IMR-90 (cell line): ENCODE results near the gene COL4A2. TPM values are rescaled to one million over a fixed set of nuclear protein-coding genes. Genes with fewer than 3 reads are reported as not detected.

Experiments
- ATAC-seq: fragments of 200-7000 bp; cut with Tn5 transposase; 2 replicates; pipeline ENCODE4 v1.9.1; 2020; ENCODE audit warnings: low read depth, mild to moderate bottlenecking, moderate library complexity
- BruUV-seq: library from RNA; stranded (reverse); fragments of 400-500 nt; replicated peaks from 2 replicates; lab custom pipeline; 2021; lab: Mats Ljungman, UMichigan
- CTCF ChIA-PET: fragments of 300-600 bp; formaldehyde crosslinking; extraction: SDS; loops from one replicate; lab custom pipeline; 2021; ENCODE audit warnings: antibody characterized with exemption; lab: Yijun Ruan, JAX
- POLR2A ChIA-PET: fragments of 300-600 bp; sonication (Branson Sonifier 250); formaldehyde crosslinking; loops from one replicate; lab custom pipeline; 2022; ENCODE audit warnings: antibody characterized with exemption; ENCODE audit not compliant: unreplicated experiment; lab: Charles Lee
- DNase-seq: peaks from one replicate; pipeline ENCODE4 v3.0.0; 2013
- H2AFZ ChIP-seq: replicated peaks from 2 replicates; pipeline ENCODE3; 2013; ENCODE audit warnings: low read length, mild to moderate bottlenecking; ENCODE audit not compliant: poor library complexity
- H2AK5ac ChIP-seq: 2 replicates; pipeline ENCODE4 v1.6.1; 2013; ENCODE audit warnings: low read depth, low read length, inconsistent platforms
- H2AK9ac ChIP-seq: replicated peaks from 2 replicates; pipeline ENCODE3; 2013; ENCODE audit warnings: mild to moderate bottlenecking, low read depth, low read length, moderate library complexity; ENCODE audit not compliant: poor library complexity
- H2BK120ac ChIP-seq: 2 replicates; pipeline ENCODE4 v1.6.1; 2013; ENCODE audit warnings: low read depth, low read length, inconsistent platforms
- H2BK15ac ChIP-seq: 3 replicates; pipeline ENCODE4 v1.6.1; 2013; ENCODE audit warnings: low read depth, low read length, inconsistent platforms
- H2BK20ac ChIP-seq: 2 replicates; pipeline ENCODE4 v1.6.1; 2013; ENCODE audit warnings: low read depth, mild to moderate bottlenecking, inconsistent platforms, low read length, moderate library complexity
- H2BK5ac ChIP-seq: 2 replicates; pipeline ENCODE4 v1.6.1; 2013; ENCODE audit warnings: mild to moderate bottlenecking, low read depth, low read length, inconsistent platforms; ENCODE audit not compliant: poor library complexity, severe bottlenecking
- H3K14ac ChIP-seq: replicated peaks from 2 replicates; pipeline ENCODE4 v1.6.1; 2013; ENCODE audit warnings: low read depth, low read length, inconsistent platforms
- H3K18ac ChIP-seq: 2 replicates; pipeline ENCODE4 v1.6.1; 2013; ENCODE audit warnings: low read depth, low read length, control low read depth
- H3K23ac ChIP-seq: 2 replicates; pipeline ENCODE4 v1.6.1; 2013; ENCODE audit warnings: low read depth, low read length, inconsistent platforms
- H3K27ac ChIP-seq: 2 replicates; pipeline ENCODE4 v1.5.1; 2013; ENCODE audit warnings: mild to moderate bottlenecking, control low read depth, low read length; ENCODE audit not compliant: insufficient read depth
- H3K27me3 ChIP-seq: 2 replicates; pipeline ENCODE4 v1.6.1; 2013; ENCODE audit warnings: low read length; ENCODE audit not compliant: control insufficient read depth, insufficient read depth
- H3K36me3 ChIP-seq: 2 replicates; pipeline ENCODE4 v1.6.1; 2013; ENCODE audit warnings: low read length, mixed read lengths; ENCODE audit not compliant: control insufficient read depth, insufficient read depth
- H3K4ac ChIP-seq: 2 replicates; pipeline ENCODE4 v1.6.1; 2013; ENCODE audit warnings: low read depth, low read length, inconsistent platforms
- H3K4me1 ChIP-seq: 2 replicates; pipeline ENCODE4 v1.6.1; 2013; ENCODE audit warnings: low read length, mixed read lengths; ENCODE audit not compliant: control insufficient read depth, insufficient read depth
- H3K4me2 ChIP-seq: 2 replicates; pipeline ENCODE4 v1.6.1; 2013; ENCODE audit warnings: low read depth, mild to moderate bottlenecking, control low read depth, low read length, moderate library complexity
- H3K4me3 ChIP-seq: 2 replicates; pipeline ENCODE4 v1.5.1; 2013; ENCODE audit warnings: low read depth, mild to moderate bottlenecking, control low read depth, low read length, moderate library complexity; ENCODE audit not compliant: insufficient read depth
- H3K56ac ChIP-seq: 2 replicates; pipeline ENCODE4 v1.6.1; 2013; ENCODE audit warnings: low read length, inconsistent platforms; ENCODE audit not compliant: insufficient read depth; ENCODE audit errors: extremely low read depth
- H3K79me1 ChIP-seq, 2 experiments: 2 replicates each; pipeline ENCODE4 v1.6.1; 2013; ENCODE audit warnings: low read length in 2 of 2, inconsistent platforms in 1 of 2, low read depth in 1 of 2
- H3K9ac ChIP-seq: 2 replicates; pipeline ENCODE4 v1.6.1; 2013; ENCODE audit warnings: low read depth, low read length, control low read depth
- H3K9me1 ChIP-seq: 2 replicates; pipeline ENCODE4 v1.6.1; 2013; ENCODE audit warnings: low read length, inconsistent platforms; ENCODE audit not compliant: insufficient read depth
- H3K9me3 ChIP-seq: 2 replicates; pipeline ENCODE4 v1.6.1; 2013; ENCODE audit warnings: low read length; ENCODE audit not compliant: control insufficient read depth, insufficient read depth
- H4K20me1 ChIP-seq: 2 replicates; pipeline ENCODE4 v1.6.1; 2013; ENCODE audit warnings: low read length, inconsistent platforms; ENCODE audit not compliant: insufficient read depth
- H4K5ac ChIP-seq: 2 replicates; pipeline ENCODE4 v1.6.1; 2013; ENCODE audit warnings: mild to moderate bottlenecking, low read depth, low read length, control low read depth
- H4K8ac ChIP-seq, 2 experiments: 2 replicates each; pipeline ENCODE4 v1.6.1; 2013; ENCODE audit warnings: low read depth in 2 of 2, low read length in 2 of 2, control low read depth in 1 of 2, inconsistent platforms in 1 of 2
- H4K91ac ChIP-seq: 2 replicates; pipeline ENCODE4 v1.6.1; 2013; ENCODE audit warnings: low read depth, low read length, inconsistent platforms; ENCODE audit not compliant: insufficient read depth
- CEBPB ChIP-seq: IDR thresholded peaks from 2 replicates; pipeline ENCODE4 v1.6.1; 2012; ENCODE audit warnings: low read depth, low read length, improper control_type of control experiment
- RAD21 ChIP-seq: IDR thresholded peaks from 2 replicates; pipeline ENCODE4 v1.6.1; 2012; ENCODE audit warnings: low read length, improper control_type of control experiment
- WGBS, 2 experiments: methylation state at CpG; one replicate each; pipeline versions ENCODE4 v1.1.5 to v1.1.7; 2013; ENCODE audit warnings: missing lambda C conversion rate in 2 of 2; ENCODE audit not compliant: insufficient read length in 1 of 2; ENCODE audit errors: extremely low coverage in 2 of 2; 5-methylcytosine and 5-hydroxymethylcytosine counted together
- dilution Hi-C: fragments of 300-500 bp; cut with HindIII; formaldehyde crosslinking; loops from one replicate; pipeline ENCODE4 v1.14.3; 2018; ENCODE audit warnings: low sequenced_read_pairs; ENCODE audit not compliant: unreplicated experiment
- in situ Hi-C: fragments of 300-500 bp; cut with MboI; formaldehyde crosslinking; loops from 3 replicates; pipeline ENCODE4 v1.14.3; 2019; ENCODE audit warnings: low sequenced_read_pairs, inconsistent platforms, mixed read lengths
- intact Hi-C: fragments of 100-400 bp; cut with micrococcal nuclease; formaldehyde crosslinking; loops from 2 replicates; pipeline ENCODE4 v1.10.0; 2022
- polyA plus RNA-seq, 3 experiments: library from polyadenylated mRNA; depleted of rRNA; stranded (reverse); fragments of >200 nt; gene quantifications; 2 replicates each; pipeline ENCODE4 v1.2.3, GENCODE V29; 2012; ENCODE audit warnings: low replicate concordance in 1 of 3
- total RNA-seq: library from RNA; depleted of rRNA; stranded (reverse); fragments of >200 nt; gene quantifications from 2 replicates; pipeline ENCODE4 v1.2.3, GENCODE V29; 2012

Gene COL4A2
- total and polyA plus RNA-seq, 2 of the 4 experiments (the other 2 are of a cell fraction): 90.7 to 457 TPM

GRCh38 chr13:110306340-110306959 lies 634 bp upstream of the COL4A2 start:
- BruUV-seq: no TSS peak
- peaks cover 74% of the 10 kb centered on the region for H4K20me1 ChIP-seq
- no peak overlapping the region for H2BK15ac ChIP-seq
- H3K79me1 ChIP-seq: peaks cover 4 to 64% of the 10 kb centered on the region in 2 experiments; a peak in 2 of 4 replicates
- H3K9me3 ChIP-seq: no peaks in the 10 kb centered on the region
- peak overlapping the region; percentile 82 for H2AFZ ChIP-seq
- peak overlapping the region; percentile 59 for H4K91ac ChIP-seq
- intact Hi-C loops (loop anchor here (2.0 kb wide), 1 partner anchor 34 kb away; no protein-coding TSS in a partner anchor), dilution Hi-C loops (no loop called here), in situ Hi-C loops (no loop called here)
- DNase-seq (no peak), ATAC-seq (no peak)
- H3K4me3 ChIP-seq: peak overlapping the region; percentile 84
- ChIA-PET CTCF (interaction anchor here (1.3 to 2.6 kb wide), 2 partner anchors 16 to 59 kb away, joined by 5 to 6 read pairs; no protein-coding TSS in a partner anchor), POLR2A (interaction anchor here (0.6 to 1.6 kb wide), 12 partner anchors 17 to 104 kb away, joined by 3 to 9 read pairs (median 4); no protein-coding TSS in a partner anchor)
- H2BK20ac ChIP-seq: no peak overlapping the region
- H3K4ac ChIP-seq: peak overlapping the region; percentile 82
- peak overlapping the region; percentile 78 for H3K27ac ChIP-seq
- peak overlapping the region; percentile 53 to 60; a peak in 2 of 4 replicates for H4K8ac ChIP-seq
- H2BK5ac ChIP-seq: peak overlapping the region; percentile 69
- H2BK120ac ChIP-seq: peak overlapping the region; percentile 63; the same call in 1 of the 2 replicates
- peaks cover 37% of the 10 kb centered on the region for H3K9me1 ChIP-seq
- H2AK5ac ChIP-seq: peak overlapping the region; percentile 5; the same call in 1 of the 2 replicates
- H3K27me3 ChIP-seq: no peaks in the 10 kb centered on the region
- peaks cover 36% of the 10 kb centered on the region for H3K36me3 ChIP-seq
- peaks cover 32% of the 10 kb centered on the region for H3K4me1 ChIP-seq
- peak overlapping the region; percentile 42 for H4K5ac ChIP-seq
- H3K18ac ChIP-seq: peak overlapping the region; percentile 64
- WGBS, 2 experiments: 0% methylated on average over 29 of the region's 53 CpGs; no CpG with 5 or more reads in 1 of the 2 experiments
- no peak for TF ChIP-seq CEBPB
- TF ChIP-seq RAD21: no peak; the same call in 1 of the 2 replicates
- peak overlapping the region; percentile 96 for H3K9ac ChIP-seq
- peak overlapping the region; percentile 86 for H3K4me2 ChIP-seq
- H3K23ac ChIP-seq: peak overlapping the region; percentile 93
- peak overlapping the region; percentile 93 for H2AK9ac ChIP-seq
- H3K14ac ChIP-seq: peak overlapping the region; percentile 96
- H3K56ac ChIP-seq: peak overlapping the region; percentile 85
